GM19468 (cell line): ENCODE measurements around the gene PTPRD.

Source experiments
- ATAC-seq: cut with Tn5 transposase; IDR thresholded peaks from one replicate; pipeline ENCODE4 v1.9.1; 2021; ENCODE audit warnings: mild to moderate bottlenecking, moderate library complexity, moderate number of reproducible peaks; ENCODE audit not compliant: unreplicated experiment; ENCODE audit errors: extremely low read depth

The PTPRD gene

DNA sequence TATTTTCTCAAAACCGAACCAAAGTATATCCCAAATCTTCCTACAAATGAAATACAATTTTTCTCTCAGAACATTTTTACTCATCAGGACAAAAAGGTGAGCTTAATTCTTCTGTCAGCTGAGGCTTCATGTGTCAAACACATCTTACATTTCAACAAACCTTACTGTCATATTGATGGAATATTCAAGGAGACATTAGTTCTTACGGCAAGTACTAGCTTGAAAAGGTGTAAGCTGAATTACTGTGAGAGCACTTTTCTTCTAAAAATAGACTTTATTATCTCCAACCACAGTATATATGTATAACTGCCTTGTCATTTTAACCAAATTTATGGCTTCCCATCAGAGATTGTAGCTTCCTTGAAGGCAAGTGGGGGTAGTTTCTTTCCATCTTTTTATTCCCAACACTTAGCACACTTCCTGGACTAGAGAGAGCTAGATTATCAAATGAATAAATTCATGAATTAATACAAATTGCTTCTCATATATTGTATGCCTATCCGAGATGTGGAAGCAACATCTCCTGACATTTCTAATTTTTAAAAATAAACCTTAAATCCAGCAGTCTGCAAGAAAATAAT, 1990.5 kb downstream of the PTPRD start:
- no peak for ATAC-seq

DNA sequence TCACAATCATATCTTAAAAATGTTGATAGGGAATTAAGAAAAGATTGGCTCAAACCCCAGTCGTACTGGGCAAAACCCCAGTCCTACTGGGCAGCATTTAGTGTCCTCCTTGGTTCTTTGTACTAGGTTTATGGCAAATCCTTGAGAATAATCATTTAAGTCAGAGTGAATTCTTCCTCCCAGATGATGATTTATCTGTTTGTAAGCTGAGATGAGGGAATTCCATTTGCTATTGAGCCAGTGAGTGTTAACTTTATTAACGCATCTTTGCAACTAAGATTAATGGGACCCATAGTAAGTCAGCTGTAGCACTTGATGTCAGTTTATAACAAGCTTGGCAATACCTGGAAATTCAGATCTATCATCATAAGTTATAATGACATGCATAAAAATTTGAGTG, 1991.4 kb downstream of the PTPRD start:
- no peak for ATAC-seq

DNA sequence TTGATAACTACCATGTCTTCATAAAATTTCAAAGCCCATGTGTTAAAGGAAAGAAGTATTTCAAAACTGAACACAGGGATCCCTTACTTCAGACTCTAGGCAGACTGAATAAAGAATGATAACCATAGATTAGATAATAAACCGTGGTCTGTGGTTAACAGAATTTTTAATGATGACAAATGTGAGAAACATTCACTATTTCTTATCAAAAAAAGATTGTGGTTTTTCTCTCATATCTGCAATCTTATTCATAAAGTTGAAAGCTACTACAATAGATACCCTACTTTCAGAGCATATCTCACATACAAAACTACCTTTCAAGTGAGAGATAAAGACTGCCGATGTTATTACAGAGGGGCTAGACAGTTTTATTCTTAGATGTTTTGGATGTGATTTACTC, 1996.4 kb downstream of the PTPRD start:
- ATAC-seq: no peak

DNA sequence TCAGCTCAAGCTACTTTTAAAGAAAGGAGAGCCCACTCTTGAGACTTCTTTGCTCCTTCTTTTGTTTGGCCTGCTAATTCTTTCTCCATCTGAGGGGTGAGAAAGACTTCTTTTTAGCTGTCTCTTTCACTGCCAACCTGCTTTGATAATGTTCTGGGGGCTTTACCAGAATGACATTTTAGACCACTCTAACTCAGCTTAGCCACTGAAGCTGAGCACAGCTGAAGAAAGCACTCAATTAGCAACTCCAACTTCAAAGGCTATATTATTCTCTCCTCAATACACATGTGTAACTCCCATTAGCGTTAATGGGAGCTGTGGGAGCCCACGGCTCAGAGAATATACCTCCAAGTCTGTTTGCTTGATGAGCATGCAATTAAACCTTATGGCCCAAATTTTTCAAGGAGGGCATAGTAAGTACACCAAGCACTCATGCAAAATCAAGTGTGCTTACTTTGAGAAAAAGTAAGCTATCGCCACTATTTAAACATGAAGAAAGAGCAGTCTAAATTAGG, 1997.8 kb downstream of the PTPRD start:
- no peak for ATAC-seq

DNA sequence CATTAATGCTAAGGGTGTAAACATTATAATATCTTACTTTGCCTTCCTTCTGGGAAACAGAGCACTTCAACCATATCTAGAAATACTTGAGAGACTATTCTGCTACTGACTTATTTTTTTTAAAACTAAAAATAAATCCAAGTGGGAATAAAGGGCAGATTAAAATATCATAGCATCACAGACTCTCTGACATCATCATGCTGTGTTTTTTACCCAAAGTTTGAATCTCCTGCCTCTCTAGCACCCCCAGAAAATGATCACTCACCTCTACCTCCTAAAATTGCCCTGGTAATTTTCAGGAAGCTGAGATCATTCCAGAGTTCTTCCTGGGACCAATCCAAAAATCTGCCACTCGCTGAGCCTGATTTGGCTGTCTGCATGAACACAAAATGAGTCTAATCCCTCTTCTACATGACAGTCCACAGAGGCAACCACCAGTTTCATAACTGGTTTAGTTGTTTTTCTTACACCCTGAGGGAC, 1999.4 kb downstream of the PTPRD start:
- no peak for ATAC-seq

DNA sequence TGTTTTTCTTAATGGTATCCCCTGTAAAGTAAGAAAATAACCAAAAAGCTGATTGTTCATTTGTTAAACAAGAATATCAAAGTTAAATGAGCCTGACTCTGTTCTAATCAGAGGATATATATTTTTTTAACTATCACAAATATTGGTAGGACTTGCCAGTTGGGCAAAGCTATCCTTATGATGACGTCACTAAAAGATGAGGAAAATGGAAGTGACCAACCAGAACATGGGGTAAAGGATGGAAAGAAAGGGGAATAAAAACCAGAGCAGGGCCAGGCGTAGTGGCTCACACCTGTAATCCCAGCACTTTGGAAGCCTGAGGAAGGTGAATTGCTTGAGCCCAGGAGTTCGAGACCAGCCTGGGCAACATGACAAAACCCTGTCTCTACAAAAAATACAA, 2001.6 kb downstream of the PTPRD start:
- ATAC-seq: no peak

DNA sequence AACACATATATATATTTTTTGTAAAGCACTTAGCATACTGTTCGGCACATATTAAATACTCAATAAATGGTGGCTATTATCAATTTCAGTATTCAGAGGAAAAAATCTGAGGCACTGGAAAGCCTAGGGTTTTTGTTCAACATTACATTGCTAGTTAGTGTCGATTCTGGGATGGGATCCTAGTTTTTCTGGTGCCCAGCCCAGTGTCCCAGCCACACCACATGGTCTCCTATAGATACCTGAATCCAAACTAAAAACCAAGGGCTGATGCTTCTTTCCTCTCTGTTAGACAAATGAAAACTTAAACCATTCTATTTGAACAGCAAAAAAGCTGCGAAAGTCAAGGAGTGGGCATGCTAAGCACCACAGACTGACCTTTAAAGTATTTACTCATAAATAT, 2002.5 kb downstream of the PTPRD start:
- no peak for ATAC-seq

DNA sequence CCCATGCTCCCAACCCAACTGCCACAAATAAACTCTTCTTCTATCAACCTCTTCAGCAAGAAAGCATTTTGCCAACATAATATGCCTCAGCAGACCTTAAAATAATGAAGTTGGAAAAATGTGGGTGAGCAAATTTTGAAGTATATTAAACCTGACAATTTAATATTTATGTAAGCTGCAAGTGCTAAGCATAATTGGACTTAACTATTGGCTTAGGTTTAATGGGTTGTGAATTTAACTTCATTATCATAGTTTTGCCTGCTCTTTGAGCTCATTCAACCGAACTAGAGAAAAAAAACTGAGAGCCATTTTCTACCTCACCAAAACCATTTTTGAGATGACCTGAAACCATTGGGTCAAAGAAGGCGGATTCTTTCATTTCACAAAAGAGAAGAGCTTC, 2007.7 kb downstream of the PTPRD start:
- ATAC-seq: no peak

DNA sequence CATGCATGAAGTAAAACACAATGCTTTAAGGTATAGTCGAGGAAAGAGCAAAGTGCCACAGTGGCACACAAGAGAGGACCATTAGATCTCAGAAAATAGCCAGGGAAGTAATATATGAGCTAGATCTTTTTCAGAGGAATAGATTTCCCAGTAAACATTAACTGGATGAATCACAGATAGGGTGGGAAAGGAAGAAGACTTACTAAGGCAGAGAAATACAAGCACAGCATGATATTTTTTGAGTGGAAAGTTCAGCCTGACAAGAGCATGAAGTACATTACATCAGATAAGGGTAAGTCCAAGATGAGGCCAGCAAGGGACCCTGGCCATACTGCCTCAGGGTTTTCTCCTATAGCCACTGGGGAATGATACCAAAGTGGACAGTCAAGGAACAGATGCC, 2008.6 kb downstream of the PTPRD start:
- ATAC-seq: no peak

DNA sequence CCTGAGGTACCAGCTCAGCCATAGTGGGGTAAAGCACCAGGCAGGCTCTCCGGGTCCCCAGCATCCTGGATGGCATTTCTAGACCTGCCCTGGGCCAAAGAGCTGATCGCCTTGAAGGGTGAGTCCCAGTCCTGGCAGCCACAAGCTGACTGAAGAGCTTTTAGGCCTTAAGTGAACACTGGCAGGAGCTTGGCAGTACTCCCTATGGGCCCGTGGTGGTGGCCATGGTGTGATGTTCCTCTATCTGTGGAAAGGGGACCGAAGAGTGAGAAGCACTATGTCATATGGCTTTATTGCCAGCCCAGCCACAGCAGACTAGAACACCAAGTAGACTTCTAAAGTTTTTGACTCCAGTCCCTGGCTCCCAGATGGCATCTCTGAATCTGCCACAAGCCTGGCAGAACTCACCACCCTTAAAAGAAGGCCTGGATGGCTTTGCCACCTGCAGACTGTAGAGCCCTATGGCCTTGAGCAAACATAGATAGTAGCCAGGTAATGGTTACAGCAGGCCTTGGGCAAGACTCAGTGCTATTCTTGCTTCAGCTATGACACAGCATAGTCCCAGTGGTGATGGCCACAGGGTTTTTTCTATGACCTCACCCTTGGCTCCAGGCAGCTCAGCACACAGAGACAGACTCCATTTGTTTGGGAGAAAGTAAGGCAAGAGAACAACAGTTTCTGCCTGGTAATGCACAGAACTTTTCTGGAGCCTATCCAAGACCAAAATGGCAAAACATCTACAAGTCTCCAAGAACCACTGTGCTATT, 2011.7 kb downstream of the PTPRD start:
- ATAC-seq: no peak

DNA sequence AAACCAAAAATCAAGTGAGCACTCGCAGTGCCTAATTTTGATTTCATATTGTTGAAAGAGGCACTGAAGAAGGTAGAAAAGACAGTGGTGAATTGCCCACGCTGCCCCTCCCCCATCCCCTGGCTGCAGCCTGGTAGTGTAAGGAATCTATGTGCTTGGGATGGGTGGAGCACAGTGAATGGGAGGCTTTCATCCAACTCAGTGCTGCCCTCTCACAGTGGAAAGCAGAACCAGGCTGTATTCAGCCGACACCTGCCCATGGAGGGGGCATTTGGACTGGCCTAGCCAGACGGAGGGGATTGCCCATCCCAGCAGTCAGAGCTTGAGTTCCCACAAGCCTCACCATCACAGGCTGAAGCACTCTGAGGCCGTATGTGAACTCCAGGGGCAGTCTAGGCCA, 2012.9 kb downstream of the PTPRD start:
- ATAC-seq: no peak

DNA sequence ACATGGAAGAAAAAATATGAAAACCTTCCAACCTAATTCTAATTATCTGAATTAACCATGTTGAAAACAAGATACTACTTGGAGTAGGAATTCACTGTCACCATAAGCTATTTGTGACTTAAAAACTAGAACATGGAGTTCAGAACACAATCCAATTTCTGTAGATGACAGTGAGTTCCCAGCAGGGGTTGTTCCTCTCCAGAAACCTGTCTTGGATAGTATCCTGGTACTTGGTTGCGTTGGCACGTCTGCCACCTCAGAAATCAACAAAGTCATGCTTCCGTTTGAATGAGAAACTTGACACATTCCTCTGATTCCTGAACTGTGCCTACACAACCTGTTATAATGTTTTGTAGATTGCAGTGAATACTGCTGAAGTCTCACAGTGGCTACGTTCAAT, 2023.3 kb downstream of the PTPRD start:
- ATAC-seq: no peak

DNA sequence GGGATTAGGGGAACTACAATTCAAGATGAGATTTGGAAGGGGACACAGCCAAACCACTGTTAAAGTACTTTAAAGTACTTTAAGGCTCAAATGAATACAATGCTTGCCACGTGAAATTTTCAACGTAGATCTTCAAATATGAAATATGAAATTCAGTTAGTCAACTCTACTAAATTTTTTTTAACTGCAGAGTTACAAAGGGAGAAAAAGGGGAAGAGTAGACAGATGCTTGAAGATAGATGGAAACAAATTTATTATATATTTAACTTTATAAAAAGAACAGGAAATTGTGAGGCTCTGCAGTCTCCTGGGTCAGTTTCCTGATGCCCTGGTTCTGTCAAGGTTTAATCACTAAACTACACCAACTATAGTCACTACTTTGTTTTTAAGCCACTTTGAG, 2027.8 kb downstream of the PTPRD start:
- no peak for ATAC-seq

DNA sequence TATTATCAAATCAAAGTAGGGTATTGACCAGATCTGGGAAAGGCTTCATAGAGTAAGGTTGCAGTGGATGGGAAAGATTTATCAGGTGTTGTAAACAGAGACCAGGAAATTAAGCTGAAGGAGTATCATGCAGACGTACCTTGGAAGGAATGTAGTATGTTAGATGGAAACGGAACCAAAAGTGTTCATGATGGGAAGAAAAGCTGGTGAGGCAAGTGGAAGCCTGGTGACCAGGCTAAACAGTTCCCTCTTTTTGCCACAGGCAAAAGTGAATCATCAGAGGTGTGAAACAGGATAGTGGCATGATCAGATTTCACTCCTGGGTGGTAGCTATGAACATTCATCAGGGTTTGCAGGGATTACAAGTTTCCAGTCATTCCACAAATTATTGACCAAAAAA, 2033.1 kb downstream of the PTPRD start:
- ATAC-seq: no peak

DNA sequence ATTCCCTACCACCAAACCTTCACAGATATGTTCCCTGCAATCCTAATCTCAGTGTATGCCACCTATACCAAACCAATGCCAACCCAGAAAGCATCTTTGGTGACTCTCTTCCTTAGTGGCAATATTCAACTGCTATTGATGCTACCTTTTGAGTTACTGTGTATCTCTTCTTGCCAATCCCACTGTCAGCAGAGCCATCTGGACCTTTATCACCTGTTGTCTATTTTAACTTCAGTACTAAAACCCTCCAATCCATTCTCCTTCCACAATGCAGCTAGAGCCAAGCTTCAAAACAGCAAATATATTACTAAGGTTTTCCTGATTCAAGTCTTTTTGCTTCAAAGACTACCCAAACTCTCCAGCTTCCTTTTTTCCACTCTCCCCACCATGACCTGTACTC, 2036.1 kb downstream of the PTPRD start:
- no peak for ATAC-seq

DNA sequence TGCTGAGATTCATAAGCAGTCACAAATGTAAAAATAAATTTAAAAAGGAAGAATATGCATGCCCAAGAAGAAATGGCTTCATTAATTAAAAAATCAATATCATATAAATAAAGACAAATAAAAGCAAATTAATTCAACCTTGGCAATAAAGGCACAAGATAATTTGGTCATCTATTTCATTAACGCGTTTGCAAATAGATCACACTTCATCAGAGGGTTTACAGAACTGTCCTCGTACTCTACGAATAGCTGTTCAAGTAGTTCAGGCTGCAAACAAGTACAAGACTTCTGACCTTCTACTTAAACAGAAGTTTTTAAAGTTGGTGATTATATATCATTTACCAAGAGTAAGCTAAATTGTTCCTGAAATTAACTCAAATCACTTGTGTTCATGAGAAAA, 2038.0 kb downstream of the PTPRD start:
- no peak for ATAC-seq

DNA sequence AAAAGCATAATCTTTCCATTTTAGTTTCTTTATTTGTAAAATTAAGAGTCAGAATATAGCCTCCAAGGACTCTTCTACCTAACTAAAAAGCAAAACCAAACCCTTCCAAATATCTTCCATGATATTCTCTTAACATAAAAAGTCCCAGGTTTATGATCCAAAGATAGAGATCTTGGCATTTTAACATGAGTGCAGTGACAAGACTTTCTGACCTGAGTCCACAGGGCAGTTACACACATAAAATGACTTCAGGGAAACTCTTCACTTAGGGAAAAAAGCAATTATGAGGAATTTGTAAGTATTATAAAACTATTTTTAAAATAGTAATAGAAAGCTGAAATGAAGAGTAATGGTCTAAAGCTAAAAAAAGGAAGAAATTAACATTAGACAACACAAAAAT, 2040.6 kb downstream of the PTPRD start:
- no peak for ATAC-seq

DNA sequence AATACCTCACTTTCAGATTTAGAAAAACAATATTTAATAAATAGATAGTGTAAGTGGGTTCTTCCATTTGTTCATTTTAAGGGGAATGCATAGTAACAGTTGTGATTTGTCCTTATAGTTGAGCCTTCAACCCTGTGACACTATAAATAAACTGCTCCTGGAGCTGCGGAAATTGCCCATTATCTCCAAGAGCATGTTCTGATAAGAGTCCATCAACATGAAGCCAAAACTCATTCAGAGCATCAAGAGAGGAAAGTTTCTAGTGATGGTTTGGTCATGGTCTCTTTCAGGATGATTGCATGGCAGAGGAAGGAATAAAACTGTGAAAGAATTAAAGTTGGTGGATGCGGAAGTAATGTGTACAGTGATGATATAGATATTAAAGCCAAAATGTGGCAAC, 2041.2 kb downstream of the PTPRD start:
- no peak for ATAC-seq

DNA sequence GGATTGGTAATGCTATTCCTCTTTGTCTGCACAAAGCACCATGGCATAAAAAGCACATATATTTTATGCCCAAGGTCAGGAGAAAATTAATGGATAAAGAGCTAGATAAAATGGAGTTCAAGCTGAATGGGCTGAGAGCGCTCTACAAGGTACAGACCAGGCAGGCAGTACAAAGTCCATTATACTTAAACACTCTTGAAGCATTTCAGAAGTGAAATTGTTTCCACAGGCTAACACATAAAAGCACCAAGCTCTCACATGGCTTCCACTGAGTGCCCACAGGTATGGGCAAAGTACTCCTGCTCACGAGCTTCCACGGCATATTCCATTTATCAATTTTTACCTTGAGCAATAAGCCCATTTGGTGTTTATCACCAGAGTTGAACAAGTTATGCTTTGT, 2042.0 kb downstream of the PTPRD start:
- no peak for ATAC-seq

DNA sequence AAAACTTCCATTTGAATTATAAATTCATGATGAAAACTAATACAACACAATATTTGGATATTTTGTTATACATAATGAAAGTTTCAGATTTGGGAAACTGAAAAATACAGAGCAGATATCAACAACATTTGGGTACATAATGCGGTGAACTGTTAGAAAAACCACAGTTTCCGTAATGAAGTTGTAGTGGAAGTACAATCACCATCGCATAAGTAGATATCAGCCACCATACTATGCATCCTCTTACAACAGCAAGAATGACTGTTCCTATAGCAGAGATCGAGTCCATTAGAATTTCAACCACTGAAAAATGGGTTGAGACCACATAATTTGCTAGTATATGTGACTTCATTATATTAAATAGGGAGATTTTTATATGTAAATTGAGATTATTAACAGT, 2043.0 kb downstream of the PTPRD start:
- ATAC-seq: no peak

DNA sequence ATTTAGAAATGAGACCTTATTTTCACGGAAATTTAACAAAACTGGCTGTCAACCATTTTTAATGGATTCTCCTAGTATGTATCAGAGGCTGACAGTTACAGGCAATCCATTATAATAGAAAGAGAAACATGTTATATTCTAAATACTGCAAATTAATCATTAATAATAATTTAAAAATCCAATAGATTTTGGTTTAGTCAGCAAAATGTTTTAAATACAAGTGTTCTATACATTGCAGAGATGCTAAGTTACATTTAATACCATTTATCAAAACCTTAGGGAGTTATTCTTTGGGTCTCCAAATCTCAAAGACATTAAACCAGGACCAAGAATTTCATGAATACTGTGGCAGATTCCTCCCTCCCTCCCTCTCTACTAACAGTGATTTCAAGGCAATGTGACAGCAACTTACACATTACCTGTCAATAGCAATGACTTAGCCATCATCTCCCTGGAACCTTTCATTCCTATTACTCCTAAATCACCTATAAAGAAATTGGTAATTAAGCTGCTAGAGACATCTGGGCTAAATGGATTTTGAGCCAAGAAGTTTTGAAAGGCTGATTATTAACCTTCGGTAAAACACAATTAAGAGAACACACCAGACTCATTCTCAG, 2044.7 kb downstream of the PTPRD start:
- no peak for ATAC-seq
